ENCODE measurements around the gene DDR1.

GRCh38 chr6:30855429-30856075, 28.8 kb upstream of the DDR1 start:
- TF ChIP-seq POLR2A (IDR thresholded peaks at IDR 0.05) (no peak), POLR2AphosphoS5 (IDR thresholded peaks at IDR 0.05) (no peak), CTCF (IDR thresholded peaks at IDR 0.05) (no peak)
